ENCODE measurements around the gene TCAP.
A peak's percentile ranks its signal among the peaks of the same experiment; 100 is the strongest.
"Not testable (repeated sequence)": the region's sequence is repeated elsewhere in the genome, so short reads cannot be mapped to it uniquely, and the experiment has no call there.

Gene TCAP

GRCh38 chr17:39683295-39683939 lies 18.3 kb downstream of the TCAP start:
- DNase-seq (ENCODE audit: low read depth), result no peak

- DNase-seq (ENCODE audit: low read depth), result no peak
Measured at GRCh38 chr17:39684369-39685192, 19.4 kb downstream of the TCAP start.

GRCh38 chr17:39687101-39687545 lies 22.0 kb downstream of the TCAP start:
- no peak for DNase-seq (ENCODE audit: low read depth)

- peak; percentile 76 for DNase-seq (ENCODE audit: low read depth)
Measured at GRCh38 chr17:39687546-39688474, 22.7 kb downstream of the TCAP start, which contains the start of gene PGAP3. Gene PGAP3 (minus strand): TSS chr17:39688057. CDS start chr17:39688014, 43 bp downstream.

- no peak for DNase-seq (ENCODE audit: low read depth)
Measured at GRCh38 chr17:39688475-39688835, 23.3 kb downstream of the TCAP start.

- DNase-seq (ENCODE audit: low read depth), result no peak
Measured at GRCh38 chr17:39688945-39689344, 23.8 kb downstream of the TCAP start.

GRCh38 chr17:39694593-39694992 lies 29.4 kb downstream of the TCAP start:
- no peak for DNase-seq (ENCODE audit: low read depth)

GRCh38 chr17:39695089-39695474 lies 29.9 kb downstream of the TCAP start:
- no peak for DNase-seq (ENCODE audit: low read depth)

GRCh38 chr17:39696731-39697130 lies 31.6 kb downstream of the TCAP start:
- no peak for DNase-seq (ENCODE audit: low read depth)

GRCh38 chr17:39697961-39698360 lies 32.8 kb downstream of the TCAP start:
- no peak for DNase-seq (ENCODE audit: low read depth)

GRCh38 chr17:39699157-39699817 lies 34.1 kb downstream of the TCAP start:
- not testable (repeated sequence) for DNase-seq (ENCODE audit: low read depth)

GRCh38 chr17:39699818-39700147 lies 34.6 kb downstream of the TCAP start, which contains the start of gene ERBB2:
Gene ERBB2 (plus strand): TSS chr17:39700064. CDS start chr17:39700239, 175 bp downstream.
- no peak for DNase-seq (ENCODE audit: low read depth)

GRCh38 chr17:39700148-39700987 lies 35.2 kb downstream of the TCAP start:
- no peak for DNase-seq (ENCODE audit: low read depth)

- no peak for DNase-seq (ENCODE audit: low read depth)
Measured at GRCh38 chr17:39701012-39701783, 36.0 kb downstream of the TCAP start.

- no peak for DNase-seq (ENCODE audit: low read depth)
Measured at GRCh38 chr17:39701784-39702422, 36.8 kb downstream of the TCAP start.

- no peak for DNase-seq (ENCODE audit: low read depth)
Measured at GRCh38 chr17:39702901-39703893, 38.0 kb downstream of the TCAP start.

GRCh38 chr17:39703913-39704312 lies 38.8 kb downstream of the TCAP start:
- DNase-seq (ENCODE audit: low read depth), result no peak

GRCh38 chr17:39704821-39705551 lies 39.8 kb downstream of the TCAP start:
- DNase-seq (ENCODE audit: low read depth), result no peak
